Cardiac fibroblast (primary cell): ENCODE results near the gene TFB1M.

Experiments
- DNase-seq, 2 donors: peaks; one replicate each; pipeline versions ENCODE4 v3.0.0 to v3.0.0-alpha.2; 2010; ENCODE audit warnings: low read depth in 2 of 2
- H3K4me3 ChIP-seq, 2 donors: replicated peaks in 1 of 2; 1 replicate in 1 of 2; 2 replicates in 1 of 2; pipeline ENCODE4 v1.5.1; 2011; ENCODE audit warnings: low read depth in 2 of 2, low read length in 2 of 2, mild to moderate bottlenecking in 2 of 2, moderate library complexity in 1 of 2
- CTCF ChIP-seq: IDR thresholded peaks from one replicate; pipeline ENCODE4 v1.5.1; 2011; ENCODE audit warnings: low read depth, mild to moderate bottlenecking, low read length, inconsistent platforms

Gene TFB1M

GRCh38 chr6:155329460-155330132, 15.3 kb upstream of the TFB1M start:
- TF ChIP-seq CTCF, result no peak

GRCh38 chr6:155328539-155329459, 14.5 kb upstream of the TFB1M start:
- TF ChIP-seq CTCF, result no peak
- H3K4me3 ChIP-seq, result no peak overlapping the region
- peak in 1 of 2 donors; percentile 33 for DNase-seq

More at GRCh38 chr6:155329460-155330132, 15.3 kb upstream of the TFB1M start:
- DNase-seq, result no peak
- H3K4me3 ChIP-seq, result no peak overlapping the region

- no peak for DNase-seq
Measured at GRCh38 chr6:155328074-155328538, 13.8 kb upstream of the TFB1M start.

GRCh38 chr6:155327326-155328073, 13.2 kb upstream of the TFB1M start:
- H3K4me3 ChIP-seq, result no peak overlapping the region
- TF ChIP-seq CTCF, result peak; percentile 55
- DNase-seq, result peak; percentile 85 to 86

More at GRCh38 chr6:155328074-155328538, 13.8 kb upstream of the TFB1M start:
- no peak overlapping the region for H3K4me3 ChIP-seq
- no peak for TF ChIP-seq CTCF

- DNase-seq, result no peak
- TF ChIP-seq CTCF, result no peak
- H3K4me3 ChIP-seq, result no peak overlapping the region
Measured at GRCh38 chr6:155325700-155326516, 11.6 kb upstream of the TFB1M start.

- no peak for DNase-seq
- H3K4me3 ChIP-seq, result no peak overlapping the region
- TF ChIP-seq CTCF, result no peak
Measured at GRCh38 chr6:155324993-155325392, 10.7 kb upstream of the TFB1M start.
